Nephron progenitor cell (in vitro differentiated cells): ENCODE data around the gene SPAG9.
A peak's percentile ranks its signal among the peaks of the same experiment; 100 is the strongest.
"Not testable (repeated sequence)": the region's sequence is repeated elsewhere in the genome, so short reads cannot be mapped to it uniquely, and the experiment has no call there.

Experiments
- DNase-seq: peaks from one replicate; pipeline ENCODE4 v3.0.0; 2021
- H3K27ac Mint-ChIP-seq: 2 replicates; pipeline ENCODE4 v1.8.0; 2021; ENCODE audit warnings: mild to moderate bottlenecking, moderate library complexity, mixed read lengths
- H3K27me3 Mint-ChIP-seq: 2 replicates; pipeline ENCODE4 v1.8.0; 2021; ENCODE audit warnings: mild to moderate bottlenecking, low read depth, mixed read lengths; ENCODE audit not compliant: poor library complexity
- H3K36me3 Mint-ChIP-seq: 2 replicates; pipeline ENCODE4 v1.8.0; 2021; ENCODE audit warnings: low read depth, mixed read lengths
- H3K4me1 Mint-ChIP-seq: 2 replicates; pipeline ENCODE4 v1.8.0; 2021; ENCODE audit warnings: mixed read lengths
- H3K4me3 Mint-ChIP-seq: 2 replicates; pipeline ENCODE4 v1.8.0; 2021; ENCODE audit warnings: mild to moderate bottlenecking, moderate library complexity, mixed read lengths
- H3K9me3 Mint-ChIP-seq: 2 replicates; pipeline ENCODE4 v1.8.0; 2021; ENCODE audit warnings: mild to moderate bottlenecking, moderate library complexity, mixed read lengths
- TF ChIP-seq, protein P1 (sequence below): fragments of 200-600 bp; sonication (generic); IDR thresholded peaks from 2 replicates; pipeline ENCODE4 v1.5.0; 2021; ENCODE audit warnings: antibody characterized with exemption

Gene SPAG9

DNA sequence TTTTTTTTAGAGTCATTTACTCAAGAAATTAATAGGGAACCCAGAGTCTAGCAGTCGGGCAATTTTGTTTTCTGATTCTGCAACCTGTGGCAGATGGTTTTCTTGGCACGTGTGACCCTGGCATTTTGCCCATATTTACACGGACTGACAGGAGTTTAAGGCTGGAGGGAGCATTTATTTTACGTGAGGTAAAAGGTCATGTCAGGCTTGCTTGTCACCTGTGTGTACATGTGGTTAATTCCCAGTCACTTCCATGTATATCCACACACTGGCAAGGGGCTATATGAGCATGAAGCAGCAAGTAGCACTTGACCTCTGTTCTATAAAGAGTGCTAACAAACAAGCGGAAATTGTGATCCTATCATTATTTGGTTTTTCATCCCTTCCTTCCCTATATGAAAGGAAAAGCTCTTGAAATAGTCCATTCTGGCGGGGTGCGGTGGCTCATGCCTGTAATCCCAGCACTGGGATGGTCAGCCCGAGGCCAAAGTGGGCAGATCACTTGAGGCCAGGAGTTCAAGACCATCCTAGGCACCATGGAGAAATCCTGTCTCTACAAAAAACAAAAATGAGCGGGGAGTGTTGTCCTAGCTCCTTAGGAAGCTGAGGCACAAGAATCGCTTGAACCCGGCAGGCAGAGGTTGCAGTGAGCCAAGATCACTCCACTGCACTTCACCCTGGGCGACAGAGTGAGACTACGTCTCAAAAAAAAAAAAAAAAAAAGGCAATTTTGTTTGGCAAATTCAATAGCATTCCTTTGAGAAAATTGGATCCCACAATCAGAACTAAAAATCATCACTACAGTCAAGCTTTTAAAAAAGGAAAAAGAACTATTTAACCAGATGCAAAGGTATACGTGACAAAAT, 2.1 kb downstream of the SPAG9 start:
- no peak for DNase-seq
- H3K4me1 Mint-ChIP-seq = peaks cover 46% of the 10 kb centered on the region
- H3K36me3 Mint-ChIP-seq = no peaks in the 10 kb centered on the region
- peak overlapping the region; percentile 98 for H3K4me3 Mint-ChIP-seq
- peaks cover 4% of the 10 kb centered on the region for H3K27me3 Mint-ChIP-seq
- TF ChIP-seq, protein P1, sequence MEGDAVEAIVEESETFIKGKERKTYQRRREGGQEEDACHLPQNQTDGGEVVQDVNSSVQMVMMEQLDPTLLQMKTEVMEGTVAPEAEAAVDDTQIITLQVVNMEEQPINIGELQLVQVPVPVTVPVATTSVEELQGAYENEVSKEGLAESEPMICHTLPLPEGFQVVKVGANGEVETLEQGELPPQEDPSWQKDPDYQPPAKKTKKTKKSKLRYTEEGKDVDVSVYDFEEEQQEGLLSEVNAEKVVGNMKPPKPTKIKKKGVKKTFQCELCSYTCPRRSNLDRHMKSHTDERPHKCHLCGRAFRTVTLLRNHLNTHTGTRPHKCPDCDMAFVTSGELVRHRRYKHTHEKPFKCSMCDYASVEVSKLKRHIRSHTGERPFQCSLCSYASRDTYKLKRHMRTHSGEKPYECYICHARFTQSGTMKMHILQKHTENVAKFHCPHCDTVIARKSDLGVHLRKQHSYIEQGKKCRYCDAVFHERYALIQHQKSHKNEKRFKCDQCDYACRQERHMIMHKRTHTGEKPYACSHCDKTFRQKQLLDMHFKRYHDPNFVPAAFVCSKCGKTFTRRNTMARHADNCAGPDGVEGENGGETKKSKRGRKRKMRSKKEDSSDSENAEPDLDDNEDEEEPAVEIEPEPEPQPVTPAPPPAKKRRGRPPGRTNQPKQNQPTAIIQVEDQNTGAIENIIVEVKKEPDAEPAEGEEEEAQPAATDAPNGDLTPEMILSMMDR = no peak
- H3K27ac Mint-ChIP-seq = no peak overlapping the region
- no peaks in the 10 kb centered on the region for H3K9me3 Mint-ChIP-seq

DNA sequence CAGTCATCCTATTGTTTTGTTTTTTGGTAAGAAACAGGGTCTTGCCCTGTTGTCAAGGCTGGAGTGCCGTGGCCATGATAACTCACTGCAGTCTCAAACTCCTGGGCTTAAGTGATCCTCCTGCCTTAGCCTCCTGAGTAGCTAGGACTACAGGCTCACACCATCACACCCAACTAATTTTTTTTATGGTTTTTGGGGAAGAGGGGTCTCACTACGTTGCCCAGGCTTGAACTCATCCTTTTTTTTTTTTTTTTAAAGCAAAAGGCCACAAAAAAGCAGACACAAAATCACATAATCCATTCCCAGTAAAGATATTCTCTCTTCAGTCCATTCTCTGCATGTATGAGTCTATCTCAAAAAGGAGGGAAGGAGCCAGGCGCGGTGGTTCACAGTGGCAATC, 5.5 kb downstream of the SPAG9 start:
- Mint-ChIP-seq H3K27me3 (no peaks in the 10 kb centered on the region), H3K4me3 (no peak overlapping the region), H3K27ac (no peak overlapping the region), H3K9me3 (no peaks in the 10 kb centered on the region), H3K4me1 (peaks cover 28% of the 10 kb centered on the region), H3K36me3 (peaks cover 8% of the 10 kb centered on the region)
- TF ChIP-seq, protein P1 = no peak
- no peak for DNase-seq

DNA sequence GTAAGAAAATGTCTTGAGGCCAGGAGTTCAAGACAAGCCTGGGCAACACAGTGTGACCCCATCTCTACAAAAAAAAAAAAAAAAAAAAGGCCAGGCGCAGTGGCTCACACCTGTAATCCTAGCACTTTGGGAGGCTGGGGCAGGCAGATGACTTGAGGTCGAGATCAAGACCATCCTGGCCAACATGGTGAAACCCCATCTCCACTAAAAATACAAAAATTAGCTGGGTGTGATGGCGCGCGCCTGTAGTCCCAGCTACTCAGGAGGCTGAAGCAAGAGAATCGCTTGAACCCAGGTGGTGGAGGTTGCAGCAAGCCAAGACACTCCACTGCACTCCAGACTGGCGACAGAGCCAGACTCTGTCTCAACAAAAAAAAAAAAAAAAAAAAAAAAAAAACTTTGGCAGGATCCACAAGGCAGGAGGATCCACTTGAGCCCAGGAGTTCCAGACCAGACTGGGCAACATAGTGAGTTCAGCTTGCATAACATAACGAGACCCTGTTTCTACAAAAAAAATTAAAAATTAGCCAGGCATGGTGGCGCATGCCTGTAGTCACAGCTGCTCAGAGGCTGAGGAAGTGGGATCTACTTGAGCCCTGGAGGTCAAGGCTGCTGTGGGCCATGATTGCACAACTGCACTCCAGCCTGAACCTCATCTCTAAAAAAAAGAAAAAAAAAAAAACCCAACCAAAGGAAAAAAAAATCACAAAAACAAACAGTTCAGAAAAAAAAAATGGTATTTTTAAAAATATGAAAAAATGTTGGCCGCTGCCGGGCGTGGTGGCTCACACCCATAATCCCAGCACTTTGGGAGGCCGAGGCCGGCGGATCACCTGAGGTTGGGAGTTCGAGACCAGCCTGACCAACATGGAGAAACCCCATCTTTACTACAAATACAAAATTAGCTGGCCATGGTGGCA, 8.1 kb downstream of the SPAG9 start:
- not testable (repeated sequence) for H3K9me3 Mint-ChIP-seq, H3K4me3 Mint-ChIP-seq, H3K27me3 Mint-ChIP-seq, H3K27ac Mint-ChIP-seq, H3K4me1 Mint-ChIP-seq, DNase-seq
- peaks cover 15% of the 10 kb centered on the region for H3K36me3 Mint-ChIP-seq

DNA sequence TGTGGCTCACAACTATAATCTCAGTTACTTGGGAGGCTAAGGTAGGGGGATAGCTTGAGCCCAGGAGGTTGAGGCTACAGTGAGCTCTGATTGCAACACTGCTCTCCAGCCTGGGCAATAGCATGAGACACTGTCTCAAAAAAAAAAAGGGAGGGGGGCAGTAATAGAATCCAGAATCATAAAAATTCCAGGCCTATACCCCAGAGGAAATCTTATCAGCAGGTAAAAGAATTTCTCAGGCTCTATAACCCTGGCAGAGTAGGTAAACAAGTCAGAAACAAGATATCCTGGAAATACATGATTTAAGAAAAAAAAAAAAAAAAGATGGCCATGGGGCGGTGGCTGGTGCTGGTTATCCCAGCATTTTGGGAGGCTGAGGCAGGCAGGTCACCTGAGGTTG, 12.9 kb downstream of the SPAG9 start:
- Mint-ChIP-seq H3K27me3 (peaks cover 4% of the 10 kb centered on the region), H3K9me3 (no peaks in the 10 kb centered on the region), H3K4me3 (no peak overlapping the region), H3K36me3 (peaks cover 20% of the 10 kb centered on the region), H3K27ac (no peak overlapping the region), H3K4me1 (peaks cover 10% of the 10 kb centered on the region)
- DNase-seq = no peak
- TF ChIP-seq, protein P1 = no peak

DNA sequence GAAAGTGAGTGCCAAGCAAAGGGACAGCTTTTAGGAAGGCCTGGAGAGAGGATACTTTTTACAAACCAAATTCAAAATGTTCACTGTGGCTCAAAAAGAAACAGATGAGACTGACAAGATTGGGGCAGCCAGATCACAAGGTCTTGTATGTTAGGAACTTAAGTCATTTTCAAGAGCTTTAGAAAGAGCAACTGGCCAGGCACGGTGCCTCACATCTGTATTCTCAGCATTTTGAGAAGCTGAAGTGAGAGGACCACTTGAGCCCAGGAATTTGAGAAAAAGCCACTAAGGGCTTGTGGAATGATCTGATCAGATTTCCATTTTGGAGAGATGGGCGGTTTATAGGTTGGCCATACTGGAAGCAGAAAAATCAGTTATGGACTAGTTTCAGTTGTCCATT, 17.2 kb downstream of the SPAG9 start:
- Mint-ChIP-seq H3K27ac (peak overlapping the region; percentile 83), H3K4me3 (no peak overlapping the region), H3K27me3 (no peaks in the 10 kb centered on the region), H3K9me3 (no peaks in the 10 kb centered on the region), H3K36me3 (peaks cover 6% of the 10 kb centered on the region), H3K4me1 (peaks cover 10% of the 10 kb centered on the region)
- no peak for DNase-seq
- TF ChIP-seq, protein P1 = no peak

DNA sequence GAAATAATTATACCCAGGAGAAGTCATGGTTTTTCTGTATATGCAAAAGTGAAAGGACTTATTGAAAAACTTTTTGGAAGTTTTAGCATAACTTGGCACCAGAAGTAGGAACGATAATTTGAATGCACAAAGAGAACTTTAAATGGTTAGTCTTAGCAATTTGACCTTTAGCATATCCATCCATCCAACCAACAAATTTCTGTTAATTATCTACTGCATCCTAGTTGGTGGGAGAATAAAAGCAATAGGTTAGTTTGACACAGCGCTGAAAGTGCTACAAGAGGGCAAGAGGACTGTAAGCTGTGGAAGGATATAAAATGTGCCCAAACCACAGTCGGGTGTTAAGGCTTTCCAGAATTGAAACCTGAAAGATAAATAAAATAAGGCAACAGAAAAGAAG, 17.6 kb downstream of the SPAG9 start:
- Mint-ChIP-seq H3K4me3 (no peak overlapping the region), H3K9me3 (no peaks in the 10 kb centered on the region), H3K36me3 (peaks cover 6% of the 10 kb centered on the region), H3K27me3 (no peaks in the 10 kb centered on the region), H3K4me1 (peaks cover 10% of the 10 kb centered on the region), H3K27ac (peak overlapping the region; percentile 83)
- DNase-seq = no peak
- TF ChIP-seq, protein P1 = no peak
